Upper lobe of left lung (tissue), 4 donors: ENCODE data around the gene ATP13A4.

Source experiments
- EP300 ChIP-seq, 4 donors: sonication (generic); formaldehyde crosslinking; IDR thresholded peaks; one replicate each; pipeline ENCODE4 v1.5.1; 2017; ENCODE audit warnings: antibody characterized with exemption in 4 of 4, control low read depth in 2 of 4
- POLR2A ChIP-seq, 4 donors: fragments of 450-650 bp; IDR thresholded peaks; one replicate each; pipeline ENCODE4 v1.5.1; 2016 to 2017; ENCODE audit warnings: antibody characterized with exemption in 4 of 4, mild to moderate bottlenecking in 2 of 4
- TF ChIP-seq, protein P1 (sequence below), 6 experiments: fragments of 450-650 bp in 4 of 6; fragments of 200-600 bp in 2 of 6; sonication (generic) in 2 of 6; IDR thresholded peaks; one replicate each; pipeline ENCODE4 v1.5.1; 2016 to 2019; ENCODE audit warnings: antibody characterized with exemption in 6 of 6

DNA sequence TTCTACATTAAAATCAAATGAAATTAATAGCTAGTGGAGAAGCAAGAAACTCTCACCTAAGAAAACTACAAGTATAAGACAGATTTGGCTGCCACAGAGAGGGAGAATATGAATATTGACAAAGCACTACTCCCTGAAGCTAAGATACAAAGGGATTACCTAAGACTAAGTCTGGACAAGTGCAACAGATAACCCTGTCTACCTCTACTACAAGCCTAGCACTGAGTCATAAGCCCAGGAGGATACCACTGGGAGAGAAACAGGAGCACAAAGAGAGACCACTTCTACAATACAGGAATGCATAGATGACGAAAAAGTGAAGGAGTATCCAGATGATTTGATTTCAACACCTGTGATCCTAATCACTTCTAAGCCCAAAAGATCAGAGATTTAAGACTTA lies 10.4 kb downstream of the ATP13A4 start:
- no peak for TF ChIP-seq EP300 (IDR thresholded peaks at IDR 0.05)
- TF ChIP-seq, protein P1, sequence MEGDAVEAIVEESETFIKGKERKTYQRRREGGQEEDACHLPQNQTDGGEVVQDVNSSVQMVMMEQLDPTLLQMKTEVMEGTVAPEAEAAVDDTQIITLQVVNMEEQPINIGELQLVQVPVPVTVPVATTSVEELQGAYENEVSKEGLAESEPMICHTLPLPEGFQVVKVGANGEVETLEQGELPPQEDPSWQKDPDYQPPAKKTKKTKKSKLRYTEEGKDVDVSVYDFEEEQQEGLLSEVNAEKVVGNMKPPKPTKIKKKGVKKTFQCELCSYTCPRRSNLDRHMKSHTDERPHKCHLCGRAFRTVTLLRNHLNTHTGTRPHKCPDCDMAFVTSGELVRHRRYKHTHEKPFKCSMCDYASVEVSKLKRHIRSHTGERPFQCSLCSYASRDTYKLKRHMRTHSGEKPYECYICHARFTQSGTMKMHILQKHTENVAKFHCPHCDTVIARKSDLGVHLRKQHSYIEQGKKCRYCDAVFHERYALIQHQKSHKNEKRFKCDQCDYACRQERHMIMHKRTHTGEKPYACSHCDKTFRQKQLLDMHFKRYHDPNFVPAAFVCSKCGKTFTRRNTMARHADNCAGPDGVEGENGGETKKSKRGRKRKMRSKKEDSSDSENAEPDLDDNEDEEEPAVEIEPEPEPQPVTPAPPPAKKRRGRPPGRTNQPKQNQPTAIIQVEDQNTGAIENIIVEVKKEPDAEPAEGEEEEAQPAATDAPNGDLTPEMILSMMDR (IDR thresholded peaks at IDR 0.05): no peak
- no peak for TF ChIP-seq POLR2A (IDR thresholded peaks at IDR 0.05)
